Erythroblast (primary cell): ENCODE measurements around the gene PSPN.

Experiments
- GATA1 ChIP-seq: IDR thresholded peaks from 2 replicates; pipeline ENCODE4 v1.6.1; 2011; ENCODE audit warnings: low read depth, mild to moderate bottlenecking, control low read depth, low read length, moderate library complexity
- POLR2A ChIP-seq: IDR thresholded peaks from 2 replicates; pipeline ENCODE4 v1.6.1; 2011; ENCODE audit warnings: mild to moderate bottlenecking, low read length

DNA sequence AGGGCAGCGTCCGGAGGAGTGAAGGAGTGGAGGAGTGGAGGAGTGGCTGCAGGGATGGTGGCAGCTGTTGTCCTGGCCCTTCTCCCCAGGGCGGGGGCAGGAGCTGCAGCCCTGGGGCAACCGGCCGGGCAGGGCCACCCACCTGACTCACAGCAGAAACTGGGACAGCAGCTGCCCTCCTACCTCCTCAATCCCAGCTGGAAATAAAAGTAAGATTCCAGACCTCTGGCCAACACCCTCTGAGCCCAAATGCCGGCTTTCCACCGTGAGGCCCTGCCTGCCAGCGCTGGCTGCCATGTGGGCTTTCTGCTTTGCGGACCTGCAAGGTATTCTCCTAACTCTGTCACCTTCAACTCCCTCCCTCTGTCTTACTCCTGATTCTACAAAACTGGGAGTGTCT lies 17.7 kb downstream of the PSPN start:
- TF ChIP-seq POLR2A (no peak), GATA1 (no peak)
